CD14-positive monocyte (primary cell): ENCODE results near the gene ATF1. TPM values are rescaled to one million over a fixed set of nuclear protein-coding genes. Genes with fewer than 3 reads are reported as not detected.

ENCODE experiments used
- DNase-seq, 3 donors: peaks; one replicate each; pipeline ENCODE4 v3.0.0-alpha.2; 2011 to 2022
- H2AFZ ChIP-seq: 2 replicates; pipeline ENCODE4 v1.6.0; 2012; ENCODE audit warnings: mild to moderate bottlenecking, low read depth, low read length, inconsistent platforms; ENCODE audit not compliant: insufficient read depth, poor library complexity, severe bottlenecking
- H3K27ac ChIP-seq, 2 donors: 1 replicate in 1 of 2; 2 replicates in 1 of 2; pipeline ENCODE4 v1.5.1; 2012 to 2013; ENCODE audit warnings: low read length in 2 of 2, control low read depth in 1 of 2, inconsistent platforms in 1 of 2, low read depth in 1 of 2, mild to moderate bottlenecking in 1 of 2
- H3K27me3 ChIP-seq, 2 donors: one replicate each; pipeline versions ENCODE4 v1.6.0 to v1.6.1; 2011 to 2013; ENCODE audit warnings: low read length in 2 of 2; ENCODE audit not compliant: control insufficient read depth in 2 of 2, insufficient read depth in 2 of 2
- H3K36me3 ChIP-seq, 2 donors: replicated peaks in 1 of 2; 1 replicate in 1 of 2; 2 replicates in 1 of 2; pipeline versions ENCODE4 v1.5.1 to v1.6.1; 2012 to 2013; ENCODE audit warnings: low read length in 2 of 2, control low read depth in 1 of 2, inconsistent platforms in 1 of 2, mild to moderate bottlenecking in 1 of 2; ENCODE audit not compliant: insufficient read depth in 2 of 2, control insufficient read depth in 1 of 2
- H3K4me1 ChIP-seq, 2 donors: 1 replicate in 1 of 2; 2 replicates in 1 of 2; pipeline versions ENCODE4 v1.5.1 to v1.6.1; 2012 to 2013; ENCODE audit warnings: low read length in 2 of 2, control low read depth in 1 of 2, inconsistent platforms in 1 of 2, mild to moderate bottlenecking in 1 of 2, moderate library complexity in 1 of 2; ENCODE audit not compliant: insufficient read depth in 2 of 2, control insufficient read depth in 1 of 2
- H3K4me2 ChIP-seq: replicated peaks from 2 replicates; pipeline ENCODE3; 2012; ENCODE audit warnings: low read length, moderate library complexity, mild to moderate bottlenecking; ENCODE audit not compliant: poor library complexity, severe bottlenecking; ENCODE audit errors: extremely low read depth
- H3K4me3 ChIP-seq, 3 experiments: fragments of 200-600 bp in 1 of 3; sonication (generic) in 1 of 3; replicated peaks in 1 of 3; 1 replicate in 2 of 3; 2 replicates in 1 of 3; pipeline ENCODE4 v1.5.1; 2011 to 2013; ENCODE audit warnings: low read length in 3 of 3, mild to moderate bottlenecking in 3 of 3, control low read depth in 2 of 3, low read depth in 2 of 3, inconsistent platforms in 1 of 3, moderate library complexity in 1 of 3
- H3K79me2 ChIP-seq: 2 replicates; pipeline ENCODE4 v1.6.0; 2012; ENCODE audit warnings: mild to moderate bottlenecking, control low read depth, inconsistent platforms, low read length, moderate library complexity; ENCODE audit not compliant: insufficient read depth
- H3K9ac ChIP-seq: 2 replicates; pipeline ENCODE4 v1.6.0; 2017; ENCODE audit warnings: low read length, mild to moderate bottlenecking; ENCODE audit not compliant: insufficient read depth, poor library complexity, severe bottlenecking
- H3K9me3 ChIP-seq, 2 donors: replicated peaks in 1 of 2; 1 replicate in 1 of 2; 2 replicates in 1 of 2; pipeline versions ENCODE4 v1.5.1 to v1.6.1; 2012 to 2013; ENCODE audit warnings: low read length in 2 of 2, control low read depth in 1 of 2; ENCODE audit not compliant: control insufficient read depth in 1 of 2, insufficient read depth in 1 of 2
- H4K20me1 ChIP-seq: 2 replicates; pipeline ENCODE4 v1.6.0; 2012; ENCODE audit warnings: mild to moderate bottlenecking, low read length, control low read depth, moderate library complexity; ENCODE audit not compliant: insufficient read depth
- H3K27ac Mint-ChIP-seq, 7 donors: one replicate each; pipeline ENCODE4 v1.8.0; 2020; ENCODE audit warnings: mild to moderate bottlenecking in 7 of 7, mixed read lengths in 7 of 7, moderate library complexity in 6 of 7, inconsistent platforms in 2 of 7
- H3K27me3 Mint-ChIP-seq, 3 donors: one replicate each; pipeline ENCODE4 v1.8.0; 2021 to 2022; ENCODE audit warnings: low read depth in 3 of 3, mild to moderate bottlenecking in 3 of 3, mixed read lengths in 3 of 3, moderate library complexity in 3 of 3, inconsistent platforms in 1 of 3
- H3K36me3 Mint-ChIP-seq, 2 donors: one replicate each; pipeline ENCODE4 v1.8.0; 2020; ENCODE audit warnings: mixed read lengths in 2 of 2, inconsistent platforms in 1 of 2, mild to moderate bottlenecking in 1 of 2
- H3K4me1 Mint-ChIP-seq: one replicate; pipeline ENCODE4 v1.8.0; 2020; ENCODE audit warnings: mild to moderate bottlenecking, mixed read lengths
- H3K4me3 Mint-ChIP-seq, 2 donors: one replicate each; pipeline ENCODE4 v1.8.0; 2020; ENCODE audit warnings: mild to moderate bottlenecking in 2 of 2, mixed read lengths in 2 of 2, moderate library complexity in 1 of 2
- H3K9me3 Mint-ChIP-seq, 7 donors: one replicate each; pipeline ENCODE4 v1.8.0; 2020 to 2022; ENCODE audit warnings: mixed read lengths in 7 of 7, mild to moderate bottlenecking in 6 of 7, moderate library complexity in 6 of 7, inconsistent platforms in 2 of 7
- WGBS: methylation state at CpG from one replicate; pipeline ENCODE4 v1.1.5; 2013; ENCODE audit warnings: missing lambda C conversion rate; ENCODE audit not compliant: insufficient coverage; 5-methylcytosine and 5-hydroxymethylcytosine counted together
- intact Hi-C, 2 donors: fragments of 100-400 bp; cut with micrococcal nuclease; formaldehyde crosslinking; loops; one replicate each; pipeline versions ENCODE4 v1.15.0 to v1.15.1; 2023
- polyA plus RNA-seq, 3 donors: library from polyadenylated mRNA; depleted of rRNA in 1 of 3; unstranded in 2 of 3; stranded (reverse) in 1 of 3; fragments of 300-500 nt in 2 of 3; fragments of >200 nt in 1 of 3; fragmentation: Illumina TruSeq in 2 of 3; gene quantifications; 1 replicate in 2 of 3; 2 replicates in 1 of 3; pipeline ENCODE4 v1.2.3, GENCODE V29; 2012 to 2021
- TF ChIP-seq, protein P1 (sequence below): fragments of 200-600 bp; IDR thresholded peaks from one replicate; pipeline ENCODE4 v1.8.0; 2022; ENCODE audit warnings: antibody characterized with exemption, mild to moderate bottlenecking

ATF1 gene
- polyA plus RNA-seq, 3 donors: 12.6 to 21.9 (median 21.5) TPM

DNA sequence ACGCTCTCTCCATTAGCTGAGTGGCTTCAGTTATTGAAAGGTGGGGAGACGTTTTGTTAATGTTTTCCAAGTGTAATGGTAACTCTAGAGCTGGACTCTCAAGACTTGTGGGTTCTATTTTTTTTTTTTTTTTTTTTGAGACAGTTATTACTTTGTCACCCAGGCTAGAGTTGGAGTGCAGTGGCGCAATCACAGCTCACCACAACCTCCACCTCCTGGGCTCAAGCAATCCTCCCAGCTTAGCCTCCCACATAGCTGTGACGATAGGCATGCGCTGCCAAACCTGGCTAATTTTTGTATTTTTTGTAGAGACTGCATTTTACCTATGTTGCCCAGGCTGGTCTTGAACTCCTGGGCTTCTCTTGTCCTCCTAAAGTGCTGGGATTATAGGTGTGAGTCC lies 26.2 kb downstream of the ATF1 start:
- peaks cover 44% of the 10 kb centered on the region for H3K79me2 ChIP-seq
- H3K4me2 ChIP-seq: no peak overlapping the region
- no peak overlapping the region for H3K9ac ChIP-seq
- peaks cover 34 to 46% of the 10 kb centered on the region in 2 donors for H3K36me3 Mint-ChIP-seq
- no peaks in the 10 kb centered on the region for H3K27me3 ChIP-seq
- H3K4me1 ChIP-seq: no peaks in the 10 kb centered on the region
- DNase-seq: no peak
- H3K27ac ChIP-seq: no peak overlapping the region
- no peak overlapping the region for H2AFZ ChIP-seq
- peaks cover 12 to 43% of the 10 kb centered on the region in 2 donors for H3K36me3 ChIP-seq
- no peaks in the 10 kb centered on the region for H3K27me3 Mint-ChIP-seq
- peaks cover 35% of the 10 kb centered on the region for H4K20me1 ChIP-seq
- peaks cover 0 to 6% (median 3%) of the 10 kb centered on the region in 7 donors for H3K9me3 Mint-ChIP-seq
- H3K4me3 Mint-ChIP-seq: no peak overlapping the region
- H3K4me1 Mint-ChIP-seq: peaks cover 18% of the 10 kb centered on the region
- H3K9me3 ChIP-seq: no peaks in the 10 kb centered on the region
- no peak overlapping the region for H3K4me3 ChIP-seq
- WGBS: no CpG with 5 or more reads among the region's 5 CpGs
- TF ChIP-seq, protein P1, sequence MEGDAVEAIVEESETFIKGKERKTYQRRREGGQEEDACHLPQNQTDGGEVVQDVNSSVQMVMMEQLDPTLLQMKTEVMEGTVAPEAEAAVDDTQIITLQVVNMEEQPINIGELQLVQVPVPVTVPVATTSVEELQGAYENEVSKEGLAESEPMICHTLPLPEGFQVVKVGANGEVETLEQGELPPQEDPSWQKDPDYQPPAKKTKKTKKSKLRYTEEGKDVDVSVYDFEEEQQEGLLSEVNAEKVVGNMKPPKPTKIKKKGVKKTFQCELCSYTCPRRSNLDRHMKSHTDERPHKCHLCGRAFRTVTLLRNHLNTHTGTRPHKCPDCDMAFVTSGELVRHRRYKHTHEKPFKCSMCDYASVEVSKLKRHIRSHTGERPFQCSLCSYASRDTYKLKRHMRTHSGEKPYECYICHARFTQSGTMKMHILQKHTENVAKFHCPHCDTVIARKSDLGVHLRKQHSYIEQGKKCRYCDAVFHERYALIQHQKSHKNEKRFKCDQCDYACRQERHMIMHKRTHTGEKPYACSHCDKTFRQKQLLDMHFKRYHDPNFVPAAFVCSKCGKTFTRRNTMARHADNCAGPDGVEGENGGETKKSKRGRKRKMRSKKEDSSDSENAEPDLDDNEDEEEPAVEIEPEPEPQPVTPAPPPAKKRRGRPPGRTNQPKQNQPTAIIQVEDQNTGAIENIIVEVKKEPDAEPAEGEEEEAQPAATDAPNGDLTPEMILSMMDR: no peak
- intact Hi-C loops: no loop called here
- H3K27ac Mint-ChIP-seq: no peak overlapping the region

DNA sequence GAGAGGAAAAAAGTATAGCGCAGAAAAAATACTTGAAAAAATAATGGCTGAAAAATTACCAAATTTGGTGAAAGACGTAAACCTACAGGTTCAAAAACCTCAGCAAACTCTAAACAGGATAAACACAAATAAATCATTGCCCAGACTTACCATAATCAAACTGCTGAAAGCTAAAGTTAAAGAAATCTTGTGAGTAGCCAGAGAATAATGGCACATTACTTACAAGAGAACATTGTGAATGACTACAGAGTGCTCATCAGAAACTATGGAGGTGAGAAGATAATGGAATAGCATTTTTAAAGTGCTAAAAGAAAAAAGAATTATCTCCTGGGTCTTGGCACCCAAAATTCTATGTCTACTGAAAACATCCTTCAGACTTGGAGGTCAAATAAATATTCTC lies 36.0 kb downstream of the ATF1 start:
- peaks cover 30 to 49% (median 38%) of the 10 kb centered on the region in 7 donors for H3K9me3 Mint-ChIP-seq
- no peak for DNase-seq
- H3K27ac Mint-ChIP-seq: no peak overlapping the region
- Histone ChIP-seq H3K27ac (no peak overlapping the region), H2AFZ (no peak overlapping the region), H3K79me2 (no peaks in the 10 kb centered on the region), H4K20me1 (no peaks in the 10 kb centered on the region), H3K36me3 (peaks cover 49 to 89% of the 10 kb centered on the region in 2 donors), H3K4me3 (no peak overlapping the region), H3K4me2 (no peak overlapping the region), H3K9me3 (peaks cover 29 to 35% of the 10 kb centered on the region in 2 donors), H3K9ac (no peak overlapping the region), H3K4me1 (no peaks in the 10 kb centered on the region), H3K27me3 (no peaks in the 10 kb centered on the region)
- WGBS: no CpG with 5 or more reads among the region's 2 CpGs
- intact Hi-C loops: no loop called here
- no peaks in the 10 kb centered on the region for H3K4me1 Mint-ChIP-seq
- H3K4me3 Mint-ChIP-seq: no peak overlapping the region
- TF ChIP-seq, protein P1: no peak
- peaks cover 65 to 86% of the 10 kb centered on the region in 2 donors for H3K36me3 Mint-ChIP-seq
- H3K27me3 Mint-ChIP-seq: peaks cover 0 to 1% (median 0%) of the 10 kb centered on the region in 3 donors
